Esophagus squamous epithelium (tissue), 4 donors: ENCODE measurements around the gene STX1B.

Source experiments
- POLR2A ChIP-seq, 4 donors: fragments of 450-650 bp; IDR thresholded peaks; one replicate each; pipeline ENCODE4 v1.6.1; 2017; ENCODE audit warnings: antibody characterized with exemption in 4 of 4, mild to moderate bottlenecking in 4 of 4, moderate library complexity in 3 of 4
- TF ChIP-seq, protein P1 (sequence below), 6 experiments: fragments of 450-650 bp in 4 of 6; fragments of 200-600 bp in 2 of 6; sonication (generic) in 2 of 6; IDR thresholded peaks; one replicate each; pipeline ENCODE4 v1.5.1; 2016 to 2019; ENCODE audit warnings: antibody characterized with exemption in 6 of 6, mild to moderate bottlenecking in 4 of 6, moderate library complexity in 4 of 6

- TF ChIP-seq, protein P1, sequence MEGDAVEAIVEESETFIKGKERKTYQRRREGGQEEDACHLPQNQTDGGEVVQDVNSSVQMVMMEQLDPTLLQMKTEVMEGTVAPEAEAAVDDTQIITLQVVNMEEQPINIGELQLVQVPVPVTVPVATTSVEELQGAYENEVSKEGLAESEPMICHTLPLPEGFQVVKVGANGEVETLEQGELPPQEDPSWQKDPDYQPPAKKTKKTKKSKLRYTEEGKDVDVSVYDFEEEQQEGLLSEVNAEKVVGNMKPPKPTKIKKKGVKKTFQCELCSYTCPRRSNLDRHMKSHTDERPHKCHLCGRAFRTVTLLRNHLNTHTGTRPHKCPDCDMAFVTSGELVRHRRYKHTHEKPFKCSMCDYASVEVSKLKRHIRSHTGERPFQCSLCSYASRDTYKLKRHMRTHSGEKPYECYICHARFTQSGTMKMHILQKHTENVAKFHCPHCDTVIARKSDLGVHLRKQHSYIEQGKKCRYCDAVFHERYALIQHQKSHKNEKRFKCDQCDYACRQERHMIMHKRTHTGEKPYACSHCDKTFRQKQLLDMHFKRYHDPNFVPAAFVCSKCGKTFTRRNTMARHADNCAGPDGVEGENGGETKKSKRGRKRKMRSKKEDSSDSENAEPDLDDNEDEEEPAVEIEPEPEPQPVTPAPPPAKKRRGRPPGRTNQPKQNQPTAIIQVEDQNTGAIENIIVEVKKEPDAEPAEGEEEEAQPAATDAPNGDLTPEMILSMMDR (IDR thresholded peaks at IDR 0.05), result no peak
- TF ChIP-seq POLR2A (IDR thresholded peaks at IDR 0.05), result no peak
These were observed 63.5 kb downstream of the STX1B start for GRCh38 chr16:30946671-30947540.
